ENCODE measurements around the gene HSPA12B. TPM values are rescaled to one million over a fixed set of nuclear protein-coding genes. Genes with fewer than 3 reads are reported as not detected.

HSPA12B gene
- total RNA-seq, 2 experiments from 2014 or later: not detected

GRCh38 chr20:3707508-3707899 lies 25.0 kb upstream of the HSPA12B start:
- H3K27ac Mint-ChIP-seq: no peak overlapping the region
- ChIA-PET POLR2A (no interaction called here), CTCF (interaction anchor here (0.9 to 2.0 kb wide), 3 partner anchors 24 to 31 kb away, joined by 3 to 10 read pairs (median 4); no protein-coding TSS in a partner anchor)
- no peaks in the 10 kb centered on the region for H3K36me3 Mint-ChIP-seq (ENCODE audit: low read depth)
- H3K9me3 Mint-ChIP-seq: no peaks in the 10 kb centered on the region
- no peaks in the 10 kb centered on the region for H3K4me1 Mint-ChIP-seq
- H3K4me3 Mint-ChIP-seq: no peak overlapping the region
- no peaks in the 10 kb centered on the region for H3K27me3 Mint-ChIP-seq
- no peak for DNase-seq

- H3K4me3 Mint-ChIP-seq: no peak overlapping the region
- H3K9me3 Mint-ChIP-seq: no peaks in the 10 kb centered on the region
- no peak overlapping the region for H3K27ac Mint-ChIP-seq
- POLR2A ChIA-PET: no interaction called here
- H3K4me1 Mint-ChIP-seq: no peaks in the 10 kb centered on the region
- no peaks in the 10 kb centered on the region for H3K36me3 Mint-ChIP-seq (ENCODE audit: low read depth)
- no peaks in the 10 kb centered on the region for H3K27me3 Mint-ChIP-seq
- CTCF ChIA-PET: interaction anchor here (0.6 to 2.3 kb wide), 16 partner anchors 10 to 429 kb away, joined by 3 to 12 read pairs (median 5); no protein-coding TSS in a partner anchor
- no peak for DNase-seq
These were observed 22.4 kb upstream of the HSPA12B start for GRCh38 chr20:3710011-3710466.

- Mint-ChIP-seq H3K27me3 (no peaks in the 10 kb centered on the region), H3K36me3 (ENCODE audit: low read depth) (no peaks in the 10 kb centered on the region), H3K9me3 (no peaks in the 10 kb centered on the region), H3K4me3 (no peak overlapping the region), H3K27ac (no peak overlapping the region), H3K4me1 (no peaks in the 10 kb centered on the region)
- ChIA-PET POLR2A (no interaction called here), CTCF (interaction anchor here (0.6 to 2.3 kb wide), 25 partner anchors 10 to 1300 kb away, joined by 3 to 12 read pairs (median 4); no protein-coding TSS in a partner anchor)
- peak; percentile 72 for DNase-seq
These were observed 21.6 kb upstream of the HSPA12B start for GRCh38 chr20:3710703-3711483.

GRCh38 chr20:3711484-3711941 lies 21.0 kb upstream of the HSPA12B start:
- Mint-ChIP-seq H3K9me3 (no peaks in the 10 kb centered on the region), H3K27ac (no peak overlapping the region), H3K4me1 (no peaks in the 10 kb centered on the region), H3K4me3 (no peak overlapping the region), H3K27me3 (no peaks in the 10 kb centered on the region), H3K36me3 (ENCODE audit: low read depth) (no peaks in the 10 kb centered on the region)
- DNase-seq: no peak
- ChIA-PET CTCF (interaction anchor here (0.6 to 2.3 kb wide), 20 partner anchors 11 to 1040 kb away, joined by 3 to 12 read pairs (median 4); no protein-coding TSS in a partner anchor), POLR2A (no interaction called here)

- no peak for DNase-seq
- Mint-ChIP-seq H3K27me3 (no peaks in the 10 kb centered on the region), H3K36me3 (ENCODE audit: low read depth) (no peaks in the 10 kb centered on the region), H3K4me3 (no peak within 1 kb of the TSS), H3K9me3 (no peaks in the 10 kb centered on the region), H3K27ac (no peak within 1 kb of the TSS), H3K4me1 (no peaks in the 10 kb centered on the region)
- ChIA-PET POLR2A (no interaction called here), CTCF (interaction anchor here (0.6 kb wide), 1 partner anchor 158 kb away, joined by 3 read pairs; no protein-coding TSS in a partner anchor)
These were observed 20.1 kb upstream of the HSPA12B start, which contains the start of gene SIGLEC1 for GRCh38 chr20:3712279-3712873. Gene SIGLEC1 (minus strand): TSS chr20:3712600. CDS start chr20:3707128, 5,472 bp downstream.

- ChIA-PET CTCF (interaction anchor here (0.7 kb wide), 1 partner anchor 46 kb away, joined by 3 read pairs; no protein-coding TSS in a partner anchor), POLR2A (no interaction called here)
- no peak for DNase-seq
- Mint-ChIP-seq H3K27me3 (no peaks in the 10 kb centered on the region), H3K4me3 (no peak overlapping the region), H3K36me3 (ENCODE audit: low read depth) (no peaks in the 10 kb centered on the region), H3K27ac (no peak overlapping the region), H3K4me1 (no peaks in the 10 kb centered on the region), H3K9me3 (no peaks in the 10 kb centered on the region)
These were observed 18.4 kb upstream of the HSPA12B start for GRCh38 chr20:3714092-3714491.

- Mint-ChIP-seq H3K4me1 (peaks cover 10% of the 10 kb centered on the region), H3K36me3 (ENCODE audit: low read depth) (no peaks in the 10 kb centered on the region)
- POLR2A ChIA-PET: no interaction called here
These were observed 16.2 kb upstream of the HSPA12B start for GRCh38 chr20:3716195-3716834.

GRCh38 chr20:3719046-3719445 lies 13.4 kb upstream of the HSPA12B start:
- no peaks in the 10 kb centered on the region for H3K36me3 Mint-ChIP-seq (ENCODE audit: low read depth)
- DNase-seq: no peak
- H3K27ac Mint-ChIP-seq: no peak overlapping the region
- H3K4me3 Mint-ChIP-seq: no peak overlapping the region
- H3K4me1 Mint-ChIP-seq: peaks cover 10% of the 10 kb centered on the region
- peaks cover 22% of the 10 kb centered on the region for H3K27me3 Mint-ChIP-seq
- no peaks in the 10 kb centered on the region for H3K9me3 Mint-ChIP-seq
- ChIA-PET POLR2A (no interaction called here), CTCF (interaction anchor here (1.7 kb wide), 1 partner anchor 12 kb away, joined by 4 read pairs; no protein-coding TSS in a partner anchor)

More at GRCh38 chr20:3716195-3716834, 16.2 kb upstream of the HSPA12B start:
- Mint-ChIP-seq H3K9me3 (no peaks in the 10 kb centered on the region), H3K27ac (no peak overlapping the region), H3K27me3 (peaks cover 15% of the 10 kb centered on the region), H3K4me3 (no peak overlapping the region)
- peak; percentile 19 for DNase-seq
- CTCF ChIA-PET: interaction anchor here (0.8 to 1.5 kb wide), 3 partner anchors 10 to 51 kb away, joined by 3 to 5 read pairs (median 3); no protein-coding TSS in a partner anchor

- H3K27me3 Mint-ChIP-seq: peaks cover 27% of the 10 kb centered on the region
- ChIA-PET CTCF (interaction anchor here (1.0 to 1.7 kb wide), 3 partner anchors 9 to 17 kb away, joined by 3 to 5 read pairs (median 4); no protein-coding TSS in a partner anchor), POLR2A (no interaction called here)
- no peaks in the 10 kb centered on the region for H3K36me3 Mint-ChIP-seq (ENCODE audit: low read depth)
- H3K9me3 Mint-ChIP-seq: no peaks in the 10 kb centered on the region
- DNase-seq: no peak
- no peak overlapping the region for H3K4me3 Mint-ChIP-seq
- peaks cover 10% of the 10 kb centered on the region for H3K4me1 Mint-ChIP-seq
- H3K27ac Mint-ChIP-seq: no peak overlapping the region
These were observed 12.4 kb upstream of the HSPA12B start for GRCh38 chr20:3720068-3720467.

- CTCF ChIA-PET: interaction anchor here (1.0 to 1.7 kb wide), 3 partner anchors 10 to 17 kb away, joined by 3 to 5 read pairs (median 4); no protein-coding TSS in a partner anchor
- DNase-seq: no peak
- POLR2A ChIA-PET: no interaction called here
- Mint-ChIP-seq H3K4me1 (peaks cover 10% of the 10 kb centered on the region), H3K36me3 (ENCODE audit: low read depth) (no peaks in the 10 kb centered on the region), H3K27ac (no peak overlapping the region), H3K9me3 (no peaks in the 10 kb centered on the region), H3K27me3 (peaks cover 27% of the 10 kb centered on the region), H3K4me3 (no peak overlapping the region)
These were observed 11.9 kb upstream of the HSPA12B start for GRCh38 chr20:3720626-3721025.

- Mint-ChIP-seq H3K27ac (no peak overlapping the region), H3K4me1 (peaks cover 10% of the 10 kb centered on the region), H3K4me3 (no peak overlapping the region), H3K9me3 (no peaks in the 10 kb centered on the region), H3K27me3 (peaks cover 30% of the 10 kb centered on the region), H3K36me3 (ENCODE audit: low read depth) (no peaks in the 10 kb centered on the region)
- DNase-seq: no peak
- ChIA-PET CTCF (interaction anchor here (0.6 kb wide), 2 partner anchors 48 to 99 kb away, joined by 3 to 5 read pairs; no protein-coding TSS in a partner anchor), POLR2A (no interaction called here)
These were observed 10.6 kb upstream of the HSPA12B start for GRCh38 chr20:3721912-3722311.

- peaks cover 43% of the 10 kb centered on the region for H3K27me3 Mint-ChIP-seq
- no peaks in the 10 kb centered on the region for H3K36me3 Mint-ChIP-seq (ENCODE audit: low read depth)
- POLR2A ChIA-PET: no interaction called here
- peaks cover 10% of the 10 kb centered on the region for H3K4me1 Mint-ChIP-seq
- no peak for DNase-seq
- H3K9me3 Mint-ChIP-seq: no peaks in the 10 kb centered on the region
- H3K27ac Mint-ChIP-seq: no peak overlapping the region
- CTCF ChIA-PET: no interaction called here
- no peak overlapping the region for H3K4me3 Mint-ChIP-seq
These were observed 9.2 kb upstream of the HSPA12B start for GRCh38 chr20:3723284-3723683.
